Kidney (tissue), 14 donors: ENCODE data around the gene ERC2. TPM values are rescaled to one million over a fixed set of nuclear protein-coding genes. Genes with fewer than 3 reads are reported as not detected.

Experiments
- DNase-seq, 5 donors: peaks; one replicate each; pipeline ENCODE4 v3.0.0-alpha.2; 2013 to 2020
- FAIRE-seq: peaks from 2 replicates; lab custom pipeline; 2012; peaks lifted over from hg19 to GRCh38; lab: Jason Lieb, UNC
- H3K27ac ChIP-seq, 2 donors: one replicate each; pipeline ENCODE4 v1.7.0; 2013; ENCODE audit warnings: low read depth in 2 of 2, low read length in 2 of 2, inconsistent platforms in 1 of 2
- H3K27me3 ChIP-seq: one replicate; pipeline ENCODE4 v1.7.1; 2013; ENCODE audit warnings: low read length, inconsistent platforms; ENCODE audit not compliant: control insufficient read depth, insufficient read depth
- H3K36me3 ChIP-seq, 3 donors: one replicate each; pipeline versions ENCODE4 v1.7.0 to v1.7.1; 2013; ENCODE audit warnings: low read length in 3 of 3, control low read depth in 1 of 3, inconsistent platforms in 1 of 3; ENCODE audit not compliant: insufficient read depth in 3 of 3, control insufficient read depth in 2 of 3
- H3K4me1 ChIP-seq, 3 donors: one replicate each; pipeline versions ENCODE4 v1.7.0 to v1.7.1; 2013; ENCODE audit warnings: low read length in 3 of 3, inconsistent platforms in 1 of 3, low read depth in 1 of 3; ENCODE audit not compliant: control insufficient read depth in 2 of 3, insufficient read depth in 2 of 3
- H3K4me3 ChIP-seq, 3 donors: one replicate each; pipeline versions ENCODE4 v1.7.0 to v1.8.1; 2013; ENCODE audit warnings: low read length in 3 of 3, control low read depth in 1 of 3, inconsistent platforms in 1 of 3
- H3K9ac ChIP-seq, 3 donors: one replicate each; pipeline versions ENCODE4 v1.7.0 to v1.7.1; 2013; ENCODE audit warnings: low read length in 3 of 3, control low read depth in 1 of 3, inconsistent platforms in 1 of 3
- H3K9me3 ChIP-seq, 3 donors: one replicate each; pipeline versions ENCODE4 v1.7.0 to v1.7.1; 2013; ENCODE audit warnings: low read length in 3 of 3, control low read depth in 1 of 3, inconsistent platforms in 1 of 3; ENCODE audit not compliant: control insufficient read depth in 2 of 3, insufficient read depth in 1 of 3
- intact Hi-C: fragments of 100-400 bp; cut with DNase I; formaldehyde crosslinking; loops from one replicate; pipeline ENCODE4 v1.11.1; 2022
- polyA plus RNA-seq: library from polyadenylated mRNA; stranded (reverse); fragments of 350-450 nt; fragmentation: Illumina TruSeq; extraction: RNeasy Lipid Tissue Mini Kit (QIAGEN cat#74804); gene quantifications from one replicate; pipeline ENCODE4 v1.2.3, GENCODE V29; 2014; ENCODE audit warnings: low read depth, low replicate concordance; ENCODE audit not compliant: insufficient read depth
- total RNA-seq: library from RNA; stranded (reverse); fragmentation: NEBNext Ultra II Directional; extraction: Animal tissue kit (Norgen Biotek cat#: 25700); gene quantifications from one replicate; pipeline ENCODE4 v1.2.1, GENCODE V29; 2021
- TF ChIP-seq, protein P1 (sequence below): IDR thresholded peaks from 3 replicates; pipeline ENCODE4 v1.5.1; 2012; ENCODE audit warnings: mild to moderate bottlenecking, moderate library complexity, borderline replicate concordance; ENCODE audit not compliant: insufficient read depth; ENCODE audit errors: extremely low read depth
- donor health status: control.
- donor health status: control.
- donor health status: control.
- donor health status: control.
- donor health status: control.
- donor health status: DM: yes; HTN: yes; CAD: no.
- donor health status: Normal renal cell carcinoma (clear cell type).

The ERC2 gene
- total and polyA plus RNA-seq, 2 donors from 2014 or later: 0.92 to 3.8 TPM

DNA sequence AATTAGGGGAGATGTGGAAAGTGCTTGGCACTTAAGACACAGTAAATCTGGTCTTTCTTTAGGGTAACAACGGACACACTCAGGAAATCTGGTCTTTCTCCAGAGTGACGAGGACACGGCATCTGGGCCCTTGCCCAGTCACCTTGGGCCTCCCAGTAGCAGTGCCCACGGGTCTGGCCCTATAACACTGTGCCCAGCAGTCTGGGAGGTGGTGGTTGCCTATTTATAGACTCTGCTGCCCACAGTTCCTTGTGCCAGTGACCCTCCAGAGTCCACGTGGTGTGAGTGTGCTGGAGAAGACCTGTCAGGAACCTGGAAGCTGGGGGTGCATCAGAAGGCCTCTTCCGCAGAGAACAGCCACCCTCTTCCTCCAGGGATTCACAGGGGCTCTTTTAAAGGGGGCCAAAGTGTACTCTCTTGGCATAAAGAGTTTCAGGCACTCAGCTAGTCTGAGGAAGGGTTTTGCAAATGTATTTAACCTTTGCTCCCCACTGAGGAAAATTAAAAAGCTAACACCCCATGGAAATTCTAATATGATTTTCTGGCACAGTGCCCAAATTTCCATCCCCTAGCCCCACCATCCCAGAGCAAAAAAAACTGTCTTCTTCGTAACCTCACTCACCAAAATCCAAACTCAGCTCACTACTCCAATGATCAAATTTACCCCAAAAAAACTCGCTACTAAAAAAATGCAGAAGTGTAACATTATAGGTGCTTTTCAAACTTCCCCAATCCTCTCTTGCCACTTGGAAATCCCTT lies 996.6 kb downstream of the ERC2 start:
- H3K36me3 ChIP-seq: peaks cover 0 to 5% (median 0%) of the 10 kb centered on the region in 3 donors
- no peaks in the 10 kb centered on the region for H3K9me3 ChIP-seq
- H3K4me1 ChIP-seq: no peaks in the 10 kb centered on the region
- H3K4me3 ChIP-seq: no peak overlapping the region
- H3K9ac ChIP-seq: no peak overlapping the region
- no peaks in the 10 kb centered on the region for H3K27me3 ChIP-seq
- no peak for DNase-seq
- TF ChIP-seq, protein P1, sequence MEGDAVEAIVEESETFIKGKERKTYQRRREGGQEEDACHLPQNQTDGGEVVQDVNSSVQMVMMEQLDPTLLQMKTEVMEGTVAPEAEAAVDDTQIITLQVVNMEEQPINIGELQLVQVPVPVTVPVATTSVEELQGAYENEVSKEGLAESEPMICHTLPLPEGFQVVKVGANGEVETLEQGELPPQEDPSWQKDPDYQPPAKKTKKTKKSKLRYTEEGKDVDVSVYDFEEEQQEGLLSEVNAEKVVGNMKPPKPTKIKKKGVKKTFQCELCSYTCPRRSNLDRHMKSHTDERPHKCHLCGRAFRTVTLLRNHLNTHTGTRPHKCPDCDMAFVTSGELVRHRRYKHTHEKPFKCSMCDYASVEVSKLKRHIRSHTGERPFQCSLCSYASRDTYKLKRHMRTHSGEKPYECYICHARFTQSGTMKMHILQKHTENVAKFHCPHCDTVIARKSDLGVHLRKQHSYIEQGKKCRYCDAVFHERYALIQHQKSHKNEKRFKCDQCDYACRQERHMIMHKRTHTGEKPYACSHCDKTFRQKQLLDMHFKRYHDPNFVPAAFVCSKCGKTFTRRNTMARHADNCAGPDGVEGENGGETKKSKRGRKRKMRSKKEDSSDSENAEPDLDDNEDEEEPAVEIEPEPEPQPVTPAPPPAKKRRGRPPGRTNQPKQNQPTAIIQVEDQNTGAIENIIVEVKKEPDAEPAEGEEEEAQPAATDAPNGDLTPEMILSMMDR: no peak
- FAIRE-seq: no peak
- intact Hi-C loops: no loop called here
- no peak overlapping the region for H3K27ac ChIP-seq

DNA sequence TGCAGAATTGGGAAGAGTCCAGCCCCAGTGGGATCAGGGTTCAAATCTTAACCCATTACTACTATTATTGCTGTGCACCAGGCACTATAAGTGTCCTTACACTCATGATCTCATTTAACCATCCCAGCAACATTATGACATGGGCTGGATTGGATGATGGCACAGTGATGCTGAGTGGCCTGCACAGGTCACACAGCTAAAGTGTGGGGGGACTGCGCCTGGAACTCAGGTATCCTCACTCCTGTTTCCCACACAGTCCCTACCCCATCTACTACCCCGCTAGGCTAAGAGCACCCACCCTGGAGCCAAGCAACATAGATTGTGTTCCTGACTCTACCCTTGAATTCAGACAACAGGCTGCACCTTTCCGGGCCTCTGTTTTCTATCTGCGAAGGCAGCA lies 997.2 kb downstream of the ERC2 start:
- Histone ChIP-seq H3K36me3 (peaks cover 0 to 5% (median 0%) of the 10 kb centered on the region in 3 donors), H3K9ac (no peak overlapping the region), H3K27me3 (no peaks in the 10 kb centered on the region), H3K4me1 (no peaks in the 10 kb centered on the region), H3K27ac (no peak overlapping the region), H3K4me3 (no peak overlapping the region), H3K9me3 (no peaks in the 10 kb centered on the region)
- TF ChIP-seq, protein P1: no peak
- FAIRE-seq (no peak), DNase-seq (no peak)
- intact Hi-C loops: no loop called here

DNA sequence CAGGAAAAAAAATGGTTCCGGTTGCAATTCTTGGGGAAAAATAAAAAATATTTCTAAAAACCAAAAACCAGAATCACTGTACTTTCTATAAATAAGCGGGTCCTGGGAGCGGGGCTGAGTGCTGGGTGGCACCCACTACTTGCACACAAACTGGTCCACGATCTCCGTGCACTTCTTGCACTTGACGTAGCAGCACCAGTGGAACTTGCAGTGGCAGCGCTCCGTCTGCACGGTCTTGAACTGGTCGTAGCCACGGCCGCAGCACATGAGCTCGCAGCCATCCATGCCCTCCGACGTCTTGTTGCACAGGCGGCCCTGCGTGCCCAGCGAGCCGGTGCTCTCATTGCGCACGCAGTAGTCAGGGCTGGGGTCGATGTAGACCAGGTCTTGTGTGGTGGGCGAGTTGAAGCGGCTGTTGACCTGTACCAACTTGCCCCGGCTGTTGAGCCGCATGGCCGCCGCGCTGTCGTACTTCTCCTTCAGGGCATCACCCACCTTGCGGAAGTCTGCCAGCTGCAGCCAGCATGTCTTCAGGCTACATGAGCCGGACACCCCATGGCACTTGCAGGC lies 998.2 kb downstream of the ERC2 start:
- no peaks in the 10 kb centered on the region for H3K27me3 ChIP-seq
- H3K9ac ChIP-seq: no peak overlapping the region
- H3K27ac ChIP-seq: no peak overlapping the region
- peaks cover 0 to 5% (median 0%) of the 10 kb centered on the region in 3 donors for H3K36me3 ChIP-seq
- intact Hi-C loops: no loop called here
- no peak for FAIRE-seq
- H3K4me3 ChIP-seq: no peak overlapping the region
- TF ChIP-seq, protein P1: no peak
- no peaks in the 10 kb centered on the region for H3K9me3 ChIP-seq
- H3K4me1 ChIP-seq: no peaks in the 10 kb centered on the region
- DNase-seq: no peak
